ENCODE measurements around the gene PPP4R3A.

- TF ChIP-seq CTCF (IDR thresholded peaks at IDR 0.05) (no peak), POLR2A (IDR thresholded peaks at IDR 0.05) (no peak)
Observed at GRCh38 chr14:91501348-91501747, 8.8 kb downstream of the PPP4R3A start.

Data from heart left ventricle (tissue), 13 donors.